Parathyroid adenoma (tissue), 2 donors: ENCODE results near the gene UBE2E2.

Experiments used
- H2AFZ ChIP-seq: fragments of 300-600 bp; sonication (generic); one replicate; pipeline ENCODE4 v1.7.0; 2017; ENCODE audit warnings: antibody characterized with exemption, mild to moderate bottlenecking
- H3K27ac ChIP-seq: fragments of 300-600 bp; sonication (generic); one replicate; pipeline ENCODE4 v1.7.0; 2017
- H3K27me3 ChIP-seq: fragments of 300-600 bp; sonication (generic); one replicate; pipeline ENCODE4 v1.7.0; 2017; ENCODE audit warnings: low read length; ENCODE audit not compliant: control insufficient read depth, insufficient read depth
- H3K36me3 ChIP-seq: fragments of 300-600 bp; sonication (generic); one replicate; pipeline ENCODE4 v1.7.0; 2017; ENCODE audit warnings: low read length; ENCODE audit not compliant: control insufficient read depth, insufficient read depth
- H3K4me1 ChIP-seq: fragments of 300-600 bp; sonication (generic); one replicate; pipeline ENCODE4 v1.7.0; 2017; ENCODE audit warnings: control low read depth
- H3K4me2 ChIP-seq: fragments of 300-600 bp; sonication (generic); one replicate; pipeline ENCODE4 v1.7.0; 2017; ENCODE audit warnings: low read length
- H3K4me3 ChIP-seq: fragments of 300-600 bp; sonication (generic); one replicate; pipeline ENCODE4 v1.7.0; 2017; ENCODE audit warnings: low read depth, low read length
- H3K79me2 ChIP-seq: fragments of 300-600 bp; sonication (generic); one replicate; pipeline ENCODE4 v1.7.0; 2017; ENCODE audit warnings: control low read depth
- H3K9ac ChIP-seq: fragments of 300-600 bp; sonication (generic); one replicate; pipeline ENCODE4 v1.7.0; 2017; ENCODE audit warnings: mild to moderate bottlenecking
- H3K9me3 ChIP-seq: fragments of 300-600 bp; sonication (generic); one replicate; pipeline ENCODE4 v1.7.0; 2017; ENCODE audit warnings: low read length; ENCODE audit not compliant: control insufficient read depth
- TF ChIP-seq, protein P1 (sequence below): fragments of 300-600 bp; sonication (generic); IDR thresholded peaks from one replicate; pipeline ENCODE4 v1.7.0; 2017; ENCODE audit warnings: antibody characterized with exemption, mild to moderate bottlenecking
- donor health status: primary hyperparathyroidism.

The UBE2E2 gene

DNA sequence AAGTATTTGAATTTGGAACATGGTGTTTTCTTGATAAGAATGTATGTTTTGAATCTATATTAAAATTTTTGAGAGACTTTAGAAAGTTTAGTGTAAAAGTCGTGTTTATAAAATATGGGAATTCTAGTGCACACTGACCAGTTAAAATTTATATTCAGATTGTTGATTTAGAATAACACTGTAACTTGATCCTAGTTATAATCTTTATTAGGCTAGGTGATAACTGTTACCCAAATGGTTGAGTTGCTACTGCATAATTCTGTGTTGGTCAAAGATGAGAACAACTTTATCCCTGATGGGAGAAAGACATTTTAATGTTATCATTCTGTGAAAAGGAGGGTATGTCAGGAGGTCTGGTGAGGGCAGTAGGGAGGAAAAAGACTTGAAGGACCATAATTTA, 249.3 kb downstream of the UBE2E2 start:
- TF ChIP-seq, protein P1, sequence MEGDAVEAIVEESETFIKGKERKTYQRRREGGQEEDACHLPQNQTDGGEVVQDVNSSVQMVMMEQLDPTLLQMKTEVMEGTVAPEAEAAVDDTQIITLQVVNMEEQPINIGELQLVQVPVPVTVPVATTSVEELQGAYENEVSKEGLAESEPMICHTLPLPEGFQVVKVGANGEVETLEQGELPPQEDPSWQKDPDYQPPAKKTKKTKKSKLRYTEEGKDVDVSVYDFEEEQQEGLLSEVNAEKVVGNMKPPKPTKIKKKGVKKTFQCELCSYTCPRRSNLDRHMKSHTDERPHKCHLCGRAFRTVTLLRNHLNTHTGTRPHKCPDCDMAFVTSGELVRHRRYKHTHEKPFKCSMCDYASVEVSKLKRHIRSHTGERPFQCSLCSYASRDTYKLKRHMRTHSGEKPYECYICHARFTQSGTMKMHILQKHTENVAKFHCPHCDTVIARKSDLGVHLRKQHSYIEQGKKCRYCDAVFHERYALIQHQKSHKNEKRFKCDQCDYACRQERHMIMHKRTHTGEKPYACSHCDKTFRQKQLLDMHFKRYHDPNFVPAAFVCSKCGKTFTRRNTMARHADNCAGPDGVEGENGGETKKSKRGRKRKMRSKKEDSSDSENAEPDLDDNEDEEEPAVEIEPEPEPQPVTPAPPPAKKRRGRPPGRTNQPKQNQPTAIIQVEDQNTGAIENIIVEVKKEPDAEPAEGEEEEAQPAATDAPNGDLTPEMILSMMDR, result no peak

DNA sequence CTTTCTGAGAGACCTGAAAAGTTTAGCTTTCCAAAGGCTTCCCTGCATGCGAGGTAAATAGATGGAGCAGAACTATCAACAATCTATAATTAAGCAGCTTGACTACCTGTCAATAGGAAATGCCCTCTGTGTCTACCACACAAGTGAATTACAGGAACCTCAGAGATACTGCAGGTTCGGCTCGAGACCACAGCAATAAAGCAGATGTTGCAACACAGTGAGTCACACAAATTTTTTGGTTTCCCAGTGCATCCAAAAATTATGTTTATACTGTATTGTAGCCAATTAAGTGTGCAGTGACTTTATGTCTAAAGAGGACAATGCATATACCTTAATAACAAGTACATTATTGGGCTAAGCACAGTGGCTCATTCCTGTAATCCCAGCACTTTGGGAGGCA, 252.0 kb downstream of the UBE2E2 start:
- Histone ChIP-seq H3K27me3 (no peaks in the 10 kb centered on the region), H3K27ac (no peak overlapping the region), H3K4me1 (peaks cover 4% of the 10 kb centered on the region), H3K4me3 (no peak overlapping the region), H3K36me3 (no peaks in the 10 kb centered on the region), H3K9ac (no peak overlapping the region), H3K4me2 (no peak overlapping the region), H3K79me2 (peaks cover 4% of the 10 kb centered on the region), H2AFZ (no peak overlapping the region), H3K9me3 (no peaks in the 10 kb centered on the region)
- TF ChIP-seq, protein P1, result no peak

More for the DNA sequence above, 249.3 kb downstream of the UBE2E2 start:
- Histone ChIP-seq H3K9ac (no peak overlapping the region), H3K27ac (no peak overlapping the region), H3K9me3 (no peaks in the 10 kb centered on the region), H2AFZ (no peak overlapping the region), H3K36me3 (no peaks in the 10 kb centered on the region), H3K79me2 (peaks cover 4% of the 10 kb centered on the region), H3K27me3 (no peaks in the 10 kb centered on the region), H3K4me3 (no peak overlapping the region), H3K4me2 (no peak overlapping the region), H3K4me1 (no peaks in the 10 kb centered on the region)

DNA sequence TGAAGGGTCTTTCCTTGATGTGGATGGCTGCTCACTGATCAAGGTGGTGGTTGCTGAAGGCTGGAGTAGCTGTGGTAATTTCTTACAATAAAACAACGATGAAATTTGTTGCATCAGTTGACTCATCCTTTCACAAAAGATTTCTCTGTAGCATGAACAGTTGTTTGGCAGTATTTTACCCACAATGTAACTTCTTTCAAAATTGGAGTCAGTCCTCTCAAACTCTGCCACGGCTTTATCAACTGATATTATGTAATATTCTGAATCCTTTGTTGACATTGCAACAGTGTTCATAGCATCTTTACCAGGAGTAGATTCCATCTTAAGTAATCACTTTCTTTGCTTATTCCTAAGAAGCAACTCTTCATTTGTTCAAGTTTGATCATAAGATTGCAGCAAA, 252.6 kb downstream of the UBE2E2 start:
- H3K79me2 ChIP-seq, result peaks cover 4% of the 10 kb centered on the region

GRCh38 chr3:23457697-23458096, 254.6 kb downstream of the UBE2E2 start:
- H2AFZ ChIP-seq, result no peak overlapping the region
- H3K4me1 ChIP-seq, result peaks cover 6% of the 10 kb centered on the region
- no peaks in the 10 kb centered on the region for H3K36me3 ChIP-seq
- H3K9ac ChIP-seq, result no peak overlapping the region
- H3K9me3 ChIP-seq, result no peaks in the 10 kb centered on the region
- no peak overlapping the region for H3K4me3 ChIP-seq
- H3K79me2 ChIP-seq, result no peaks in the 10 kb centered on the region
- no peak overlapping the region for H3K27ac ChIP-seq
- H3K4me2 ChIP-seq, result no peak overlapping the region
- TF ChIP-seq, protein P1, result no peak
- H3K27me3 ChIP-seq, result no peaks in the 10 kb centered on the region

More for the DNA sequence above, 252.6 kb downstream of the UBE2E2 start:
- Histone ChIP-seq H3K4me2 (no peak overlapping the region), H3K36me3 (no peaks in the 10 kb centered on the region), H3K9ac (no peak overlapping the region), H3K4me3 (no peak overlapping the region), H2AFZ (no peak overlapping the region), H3K27me3 (no peaks in the 10 kb centered on the region), H3K4me1 (peaks cover 6% of the 10 kb centered on the region), H3K27ac (no peak overlapping the region), H3K9me3 (no peaks in the 10 kb centered on the region)
- TF ChIP-seq, protein P1, result no peak

- no peak overlapping the region for H2AFZ ChIP-seq
- no peaks in the 10 kb centered on the region for H3K27me3 ChIP-seq
- H3K27ac ChIP-seq, result no peak overlapping the region
- H3K4me3 ChIP-seq, result no peak overlapping the region
- H3K9me3 ChIP-seq, result no peaks in the 10 kb centered on the region
- H3K36me3 ChIP-seq, result no peaks in the 10 kb centered on the region
- H3K79me2 ChIP-seq, result no peaks in the 10 kb centered on the region
- H3K9ac ChIP-seq, result no peak overlapping the region
- TF ChIP-seq, protein P1, result no peak
- peaks cover 6% of the 10 kb centered on the region for H3K4me1 ChIP-seq
- H3K4me2 ChIP-seq, result no peak overlapping the region
Observed at GRCh38 chr3:23459465-23459864, 256.3 kb downstream of the UBE2E2 start.
